HFFc6 (cell line): Measurements from ENCODE around the gene THYN1. TPM values are rescaled to one million over a fixed set of nuclear protein-coding genes. Genes with fewer than 3 reads are reported as not detected.

ENCODE experiments used
- DNase-seq: peaks from one replicate; pipeline ENCODE4 v3.0.0-alpha.2; 2018
- H3K27ac Mint-ChIP-seq: 2 replicates; pipeline ENCODE4 v1.8.0; 2020; ENCODE audit warnings: mild to moderate bottlenecking, mixed read lengths
- H3K27me3 Mint-ChIP-seq: 2 replicates; pipeline ENCODE4 v1.8.0; 2021; ENCODE audit warnings: mild to moderate bottlenecking, moderate library complexity, mixed read lengths; ENCODE audit not compliant: insufficient read depth
- H3K36me3 Mint-ChIP-seq: 2 replicates; pipeline ENCODE4 v1.8.0; 2021; ENCODE audit warnings: low read depth, mixed read lengths
- H3K4me1 Mint-ChIP-seq: 2 replicates; pipeline ENCODE4 v1.8.0; 2020; ENCODE audit warnings: low read depth, mixed read lengths
- H3K4me3 Mint-ChIP-seq: 2 replicates; pipeline ENCODE4 v1.8.0; 2020; ENCODE audit warnings: mild to moderate bottlenecking, moderate library complexity, mixed read lengths
- H3K9me3 Mint-ChIP-seq: 2 replicates; pipeline ENCODE4 v1.8.0; 2020; ENCODE audit warnings: mild to moderate bottlenecking, mixed read lengths
- CTCF ChIP-seq: fragments of 200-600 bp; sonication (generic); IDR thresholded peaks from 2 replicates; pipeline ENCODE4 v1.5.0; 2021; ENCODE audit warnings: antibody characterized with exemption, mild to moderate bottlenecking
- total RNA-seq, 6 experiments: library from RNA; stranded (reverse); fragmentation: NEBNext Ultra II Directional; extraction: Animal tissue kit (Norgen Biotek cat#: 25700); gene quantifications; 2 replicates in 1 of 6; 3 replicates in 5 of 6; pipeline ENCODE4 v1.2.3, GENCODE V29; 2021

Gene THYN1
- total RNA-seq, 6 experiments from 2014 or later: 32.7 to 36.8 (median 34.2) TPM

DNA sequence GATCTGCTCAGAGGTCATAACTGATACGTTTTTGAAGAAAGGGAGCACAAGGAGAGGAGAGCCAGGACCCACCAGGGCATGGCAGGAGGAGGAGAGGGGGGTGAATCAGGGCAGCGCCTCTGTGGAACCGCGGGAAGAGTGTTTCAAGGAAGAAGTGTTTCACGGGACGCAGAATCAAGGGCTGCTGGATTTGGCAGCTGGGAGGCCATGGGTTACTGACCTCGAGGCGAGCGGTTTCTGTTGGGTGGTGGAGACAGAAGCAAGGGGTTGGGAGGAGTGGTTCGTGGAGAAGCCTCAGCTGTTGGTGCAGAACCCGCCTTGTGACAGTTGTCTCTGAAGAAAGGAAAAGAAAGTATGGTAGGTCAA, 15.6 kb downstream of the THYN1 start:
- Mint-ChIP-seq H3K36me3 (peaks cover 19% of the 10 kb centered on the region), H3K4me1 (peaks cover 17% of the 10 kb centered on the region), H3K4me3 (no peak overlapping the region; the same call in 1 of the 2 replicates), H3K9me3 (no peaks in the 10 kb centered on the region), H3K27ac (no peak overlapping the region; the same call in 1 of the 2 replicates), H3K27me3 (no peaks in the 10 kb centered on the region)
- no peak for TF ChIP-seq CTCF
- no peak for DNase-seq

DNA sequence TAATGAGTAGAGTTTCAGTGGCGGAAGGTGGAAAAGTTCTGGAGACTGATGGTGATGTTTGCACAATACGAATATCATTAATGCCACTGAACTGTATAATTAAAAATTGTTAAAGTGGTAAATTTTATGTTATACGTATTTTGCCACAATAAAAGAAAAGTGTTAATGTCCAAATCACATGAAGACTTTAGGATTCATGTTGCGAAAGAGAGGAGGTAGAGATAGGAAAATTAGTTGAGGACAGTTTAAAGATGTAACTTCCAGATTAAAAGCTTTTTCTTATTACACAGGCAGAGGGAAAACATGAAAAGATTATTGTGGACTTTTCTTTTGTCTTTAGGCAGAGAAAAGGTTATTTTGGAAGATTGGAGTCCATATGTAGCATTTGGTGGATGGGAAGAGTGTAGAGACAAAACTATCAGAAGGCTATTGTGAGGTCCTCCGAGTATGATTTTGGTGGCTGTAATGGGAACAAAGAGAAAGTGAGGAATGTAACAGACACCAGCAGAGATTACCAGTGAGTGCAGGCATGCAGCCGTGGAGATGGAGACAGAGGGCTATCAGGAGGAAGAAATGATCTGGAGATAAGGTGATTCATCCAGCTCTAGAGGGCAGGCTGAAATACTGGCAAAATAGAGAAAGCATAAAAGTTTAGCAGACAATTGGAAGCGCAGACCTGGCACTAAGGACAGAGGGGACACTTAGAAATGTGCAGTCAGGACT, 16.2 kb downstream of the THYN1 start:
- H3K9me3 Mint-ChIP-seq: no peaks in the 10 kb centered on the region
- H3K27ac Mint-ChIP-seq: no peak overlapping the region; the same call in 1 of the 2 replicates
- TF ChIP-seq CTCF: no peak
- H3K36me3 Mint-ChIP-seq: peaks cover 17% of the 10 kb centered on the region
- H3K4me3 Mint-ChIP-seq: peak overlapping the region; percentile 4; the same call in 1 of the 2 replicates
- no peaks in the 10 kb centered on the region for H3K27me3 Mint-ChIP-seq
- H3K4me1 Mint-ChIP-seq: peaks cover 18% of the 10 kb centered on the region
- peak; percentile 55 for DNase-seq

DNA sequence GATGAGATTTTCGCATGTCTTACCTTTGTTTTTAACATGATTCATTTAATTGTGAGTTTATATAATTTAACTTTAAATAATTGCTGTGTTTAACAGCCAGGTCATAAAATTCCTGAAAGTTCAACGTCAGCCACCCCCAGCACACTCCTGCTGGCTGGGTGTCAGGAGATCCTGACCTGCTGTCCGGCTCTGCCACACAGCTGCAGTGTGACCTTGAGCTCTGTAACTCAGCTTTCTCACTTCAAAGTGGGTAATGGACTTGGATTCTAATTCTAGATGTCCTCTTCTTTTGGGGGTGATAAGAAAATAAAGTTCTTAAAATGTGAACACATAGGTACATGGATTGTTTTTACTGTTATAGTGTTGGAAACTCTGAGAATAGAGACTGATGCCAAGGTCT, 17.8 kb downstream of the THYN1 start:
- no peaks in the 10 kb centered on the region for H3K9me3 Mint-ChIP-seq
- H3K4me3 Mint-ChIP-seq: no peak overlapping the region
- H3K36me3 Mint-ChIP-seq: peaks cover 17% of the 10 kb centered on the region
- no peak overlapping the region for H3K27ac Mint-ChIP-seq
- DNase-seq: no peak
- no peak for TF ChIP-seq CTCF
- no peaks in the 10 kb centered on the region for H3K27me3 Mint-ChIP-seq
- H3K4me1 Mint-ChIP-seq: peaks cover 23% of the 10 kb centered on the region

- no peak for TF ChIP-seq CTCF
- no peaks in the 10 kb centered on the region for H3K9me3 Mint-ChIP-seq
- no peak overlapping the region for H3K4me3 Mint-ChIP-seq
- H3K36me3 Mint-ChIP-seq: peaks cover 18% of the 10 kb centered on the region
- no peak overlapping the region for H3K27ac Mint-ChIP-seq
- no peak for DNase-seq
- H3K4me1 Mint-ChIP-seq: peaks cover 39% of the 10 kb centered on the region
- no peaks in the 10 kb centered on the region for H3K27me3 Mint-ChIP-seq
Observed at GRCh38 chr11:134233729-134234179, 19.4 kb downstream of the THYN1 start.

GRCh38 chr11:134231958-134232659, 21.0 kb downstream of the THYN1 start:
- Mint-ChIP-seq H3K27me3 (no peaks in the 10 kb centered on the region), H3K27ac (peak overlapping the region; percentile 19; the same call in 1 of the 2 replicates), H3K4me1 (peaks cover 50% of the 10 kb centered on the region), H3K9me3 (no peaks in the 10 kb centered on the region), H3K36me3 (peaks cover 14% of the 10 kb centered on the region), H3K4me3 (no peak overlapping the region)
- no peak for DNase-seq
- TF ChIP-seq CTCF: no peak
